ENCODE results near the gene PIP4K2A.

- TF ChIP-seq CTCF (IDR thresholded peaks at IDR 0.05) (no peak), POLR2A (IDR thresholded peaks at IDR 0.05) (no peak)
Measured at GRCh38 chr10:22597138-22597537, 117.2 kb downstream of the PIP4K2A start.
